IPS DF 4.7 (cell line): ENCODE measurements around the gene HHATL.

Experiments
- DNase-seq: peaks from one replicate; pipeline ENCODE4 v3.0.0-alpha.2; 2013; ENCODE audit warnings: low spot score; ENCODE audit errors: extremely low read depth

The HHATL gene

DNA sequence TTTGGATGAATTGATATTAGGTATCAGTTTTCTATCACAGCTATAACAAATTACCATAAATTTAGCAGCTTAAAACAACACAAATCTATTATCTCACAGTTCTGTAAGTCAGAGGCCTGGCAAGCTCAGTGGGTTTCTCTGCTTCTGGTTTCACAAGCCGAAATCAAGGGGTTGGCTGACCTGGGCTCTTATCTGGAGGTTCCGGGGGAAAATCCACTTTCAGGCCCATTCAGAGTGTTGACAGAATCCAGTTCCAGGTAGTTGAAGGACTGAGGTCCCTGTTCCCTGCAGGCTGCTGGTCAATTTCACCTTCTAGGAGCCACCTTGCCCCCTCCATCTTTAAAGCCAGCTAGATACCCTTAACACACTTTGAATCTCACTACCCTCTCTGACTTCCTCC lies 11.1 kb upstream of the HHATL start:
- no peak for DNase-seq

DNA sequence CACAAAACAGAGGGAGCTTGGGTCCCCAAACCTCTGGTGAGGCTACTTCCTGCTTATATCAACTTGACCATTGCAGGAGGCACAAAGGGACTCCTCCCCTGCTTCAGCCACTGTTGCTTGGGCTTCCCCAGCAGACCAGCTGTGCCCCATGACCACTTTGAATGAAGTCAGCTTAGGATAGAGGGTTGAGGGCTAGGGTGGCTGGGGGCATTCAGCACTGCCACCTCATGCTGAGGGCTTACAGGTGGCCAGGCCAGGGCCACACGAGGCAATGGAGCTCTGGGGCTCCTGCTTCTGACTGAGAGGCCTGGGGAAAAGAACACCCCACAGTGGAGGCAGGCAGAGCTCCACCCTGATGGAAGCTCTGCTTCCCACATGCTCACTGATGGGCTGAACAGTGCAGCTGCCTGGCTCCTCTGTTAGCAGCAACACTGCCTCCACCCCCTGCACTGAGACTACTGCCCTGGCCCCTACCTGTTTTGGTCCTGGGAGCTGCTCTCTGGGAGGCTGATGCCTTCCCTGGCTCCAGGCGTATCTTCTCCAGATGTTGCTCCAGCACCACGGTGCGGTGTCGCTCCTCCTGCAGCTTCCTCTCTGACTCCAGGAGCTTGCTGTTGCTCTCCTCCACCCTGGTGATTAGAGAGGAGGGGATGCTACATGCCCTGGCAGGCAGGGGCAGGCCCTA lies 10.2 kb upstream of the HHATL start:
- DNase-seq, result no peak

DNA sequence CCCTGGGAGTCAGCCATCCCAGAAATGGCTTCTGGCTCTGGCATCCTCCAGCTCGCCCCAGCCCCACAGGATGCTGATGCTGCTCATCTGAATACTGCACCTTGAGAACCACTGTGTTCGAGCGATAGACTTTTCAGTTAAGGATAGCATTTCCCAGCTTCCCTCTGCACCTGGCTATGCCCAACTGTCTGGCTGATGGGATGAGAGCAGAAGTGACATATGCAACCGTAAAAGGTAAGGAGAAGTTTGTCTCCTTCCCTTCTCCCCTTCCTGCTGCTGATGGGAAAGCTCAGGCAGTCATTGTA lies 9.7 kb upstream of the HHATL start:
- no peak for DNase-seq

DNA sequence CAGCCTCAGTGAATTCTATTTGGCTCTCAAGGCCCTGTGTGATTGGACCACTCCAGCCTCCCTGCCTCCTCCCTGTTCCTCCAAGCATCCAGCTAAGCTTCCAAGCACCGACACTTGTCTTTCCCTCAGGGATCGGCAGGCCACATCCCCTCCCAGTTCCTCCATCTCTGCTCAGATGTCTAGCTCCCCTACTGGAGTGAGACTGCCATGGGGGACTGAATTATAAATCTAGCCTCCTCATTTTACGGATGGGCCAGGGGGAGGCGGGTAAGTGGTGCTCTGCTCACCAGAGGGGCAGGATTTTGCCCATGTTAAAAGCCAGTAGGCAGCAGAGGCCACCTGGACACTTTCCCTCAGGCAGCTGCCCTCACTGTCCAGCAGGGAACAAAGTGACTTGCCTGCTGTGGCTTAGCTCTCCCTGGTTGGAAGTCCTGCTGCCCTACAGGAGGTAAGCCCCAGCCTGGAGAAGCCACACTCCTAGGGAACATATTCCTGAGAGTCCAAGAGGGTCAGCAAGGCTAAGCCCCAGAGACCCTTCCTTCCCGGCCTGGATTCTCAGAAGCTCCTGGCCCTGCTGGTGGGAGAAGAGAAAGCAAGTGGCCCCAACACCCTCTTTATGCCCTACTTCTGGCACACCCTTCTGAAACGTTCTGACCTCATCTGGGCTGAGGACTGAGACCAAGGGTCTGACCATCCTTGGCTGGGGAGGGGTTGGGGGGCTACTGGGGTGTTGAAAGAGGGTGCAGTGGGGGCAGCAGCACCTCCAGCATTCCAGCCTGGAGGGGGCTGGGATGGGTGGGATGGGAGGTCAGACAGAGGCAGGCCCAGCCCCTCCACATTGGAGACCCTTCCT lies 9.1 kb upstream of the HHATL start:
- no peak for DNase-seq

DNA sequence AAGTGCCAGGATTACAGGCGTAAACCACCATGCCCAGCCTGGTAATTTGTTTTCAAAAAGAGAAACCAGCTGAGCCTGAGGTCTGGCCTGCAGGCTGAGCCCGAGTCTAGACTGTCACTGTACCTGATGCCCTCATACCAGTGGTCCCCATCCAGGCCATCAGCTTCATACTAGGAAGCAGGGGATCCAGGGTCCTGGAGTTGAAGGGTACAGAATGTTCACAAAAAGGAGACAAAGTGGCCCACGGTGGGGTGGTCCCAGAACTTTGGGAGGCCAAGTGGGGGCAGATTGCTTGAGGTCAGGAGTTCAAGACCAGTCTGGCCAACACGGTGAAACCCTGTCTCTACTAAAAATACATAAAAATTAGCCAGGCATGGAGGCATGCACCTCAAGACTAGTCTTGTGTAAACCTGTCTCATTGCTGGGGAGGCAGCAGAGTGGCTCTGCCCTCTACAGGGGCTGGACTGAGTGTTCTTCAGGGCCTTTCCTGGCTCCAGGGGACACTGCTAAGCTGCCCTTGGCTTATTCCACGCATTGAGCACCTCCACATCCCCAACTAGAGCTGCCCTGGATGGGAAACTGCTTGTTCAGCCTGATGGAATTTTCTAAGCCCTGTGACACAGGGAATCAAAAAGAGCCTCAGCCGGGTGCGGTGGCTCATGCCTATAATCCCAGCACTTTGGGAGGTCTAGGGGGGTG lies 7.9 kb upstream of the HHATL start:
- DNase-seq, result no peak

DNA sequence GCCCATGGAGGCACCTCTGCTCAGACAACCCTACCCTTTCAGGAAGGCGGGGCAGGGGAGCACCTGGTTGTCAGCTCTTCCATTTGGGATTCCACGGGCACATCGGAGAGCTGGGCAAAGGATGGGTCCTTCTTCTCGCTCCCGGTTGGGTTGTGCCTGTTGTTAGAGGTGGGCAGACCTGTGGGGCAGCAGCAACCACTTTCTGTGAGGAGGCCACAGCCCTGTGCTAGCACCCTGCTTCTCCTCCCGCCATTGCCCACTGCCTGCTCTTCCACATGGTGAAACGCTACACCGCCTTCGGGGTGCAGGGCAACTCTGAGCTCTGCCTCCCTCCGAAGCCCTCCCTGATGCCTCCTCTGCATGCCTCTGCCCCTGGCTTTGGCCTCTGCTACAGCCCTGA lies 7.0 kb upstream of the HHATL start:
- no peak for DNase-seq

DNA sequence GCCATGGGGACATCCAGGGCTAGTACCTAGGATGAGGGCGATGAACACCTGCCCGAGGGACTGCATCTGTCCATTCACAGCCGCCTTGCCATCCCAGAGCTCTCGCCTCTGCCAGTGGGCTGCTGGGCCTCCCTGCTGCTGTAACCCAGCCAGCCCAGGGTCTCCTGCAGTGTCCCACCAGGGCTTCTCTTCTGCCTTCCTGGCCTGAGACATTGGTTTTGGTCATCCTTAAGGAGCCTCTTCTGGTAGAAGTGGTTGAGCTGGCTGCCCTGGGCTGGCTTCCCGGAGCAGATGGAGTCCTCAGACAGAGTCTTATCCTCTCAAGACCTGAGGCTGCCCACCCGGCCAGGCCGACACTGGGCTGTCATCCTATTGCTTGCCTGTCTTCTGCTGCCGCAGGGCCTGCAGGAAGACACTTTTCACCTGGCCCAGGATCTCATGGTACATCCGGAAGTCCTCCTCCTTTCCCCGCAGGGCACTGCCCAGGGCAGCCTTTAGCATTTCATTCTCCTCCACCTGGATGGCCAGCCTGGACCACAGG lies 6.1 kb upstream of the HHATL start:
- no peak for DNase-seq

DNA sequence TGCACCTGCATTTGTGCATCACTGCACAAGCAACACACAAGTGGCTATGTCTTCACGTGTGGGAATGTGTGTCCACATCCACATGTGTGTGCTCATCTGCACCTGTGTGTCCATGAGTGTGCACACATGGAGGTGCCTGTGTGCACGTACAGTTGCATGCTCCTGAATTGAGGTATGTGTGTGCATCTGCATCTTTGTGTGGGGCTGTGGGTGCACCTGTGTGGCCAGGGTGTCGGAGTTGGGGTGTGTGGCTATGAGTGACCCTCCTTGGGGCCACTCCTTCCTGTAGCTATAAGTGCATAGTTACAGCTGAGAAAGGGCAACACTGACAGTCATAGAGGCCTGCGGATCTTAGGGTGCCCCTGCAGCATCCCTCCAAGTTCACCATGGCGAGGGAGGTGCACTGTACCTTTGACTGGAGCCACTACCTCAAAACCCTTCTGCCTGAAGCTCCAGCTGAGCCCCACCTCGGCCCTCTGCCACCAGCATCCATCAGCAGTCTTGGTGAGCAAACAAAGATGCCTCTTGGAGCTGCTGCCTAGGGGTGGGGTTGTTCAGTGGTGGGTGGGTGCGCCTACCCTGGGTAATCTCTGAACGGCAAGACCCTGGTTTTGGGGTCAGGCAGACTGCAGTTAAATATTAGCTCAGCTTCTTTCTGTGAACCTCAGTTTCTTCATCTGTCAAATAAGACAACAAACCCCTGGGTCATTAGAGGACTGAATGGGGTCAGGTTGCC lies 5.2 kb upstream of the HHATL start:
- DNase-seq, result no peak

DNA sequence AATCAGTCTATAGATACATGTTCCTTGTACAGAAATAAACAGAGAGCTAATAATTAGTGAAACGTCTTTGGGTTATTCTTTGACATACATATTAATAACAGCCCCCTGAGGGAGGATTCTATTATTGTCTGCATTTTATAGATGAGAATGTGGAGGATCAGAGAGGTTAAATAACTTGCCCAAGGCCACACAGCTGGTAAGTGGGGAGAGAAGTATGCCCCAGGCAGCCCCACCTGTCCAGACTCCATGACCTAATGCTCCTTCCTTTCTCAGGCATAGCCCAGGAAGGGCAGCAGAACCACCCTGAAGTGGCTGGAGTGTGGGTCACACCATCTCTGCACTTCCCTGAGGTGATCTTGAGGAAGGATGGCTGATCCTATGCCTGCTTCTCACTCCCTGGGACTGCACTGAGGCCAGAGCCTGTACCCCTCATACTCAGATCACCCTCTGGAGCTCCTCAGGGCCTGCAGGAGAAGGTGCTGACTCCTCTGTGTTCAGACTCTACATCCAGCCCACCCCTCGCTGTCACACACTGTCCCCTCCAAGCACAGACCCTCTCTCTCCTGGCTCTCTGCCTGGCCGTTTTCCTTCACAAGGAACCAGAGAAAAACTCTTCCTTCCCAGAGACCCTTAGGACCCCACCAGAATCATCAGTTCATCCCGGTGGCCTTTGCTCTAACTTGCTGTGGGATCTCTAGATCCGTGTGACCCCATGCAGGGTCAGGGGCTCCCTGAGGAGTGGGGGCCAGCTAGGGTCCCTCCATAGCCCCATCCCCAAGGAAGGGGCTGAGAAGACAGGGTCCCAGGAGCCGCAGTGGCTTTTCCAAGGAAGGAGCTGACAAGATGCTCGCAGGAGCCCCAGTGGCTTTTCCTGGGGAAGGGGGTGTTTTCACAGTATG lies 4.4 kb upstream of the HHATL start:
- DNase-seq, result no peak

DNA sequence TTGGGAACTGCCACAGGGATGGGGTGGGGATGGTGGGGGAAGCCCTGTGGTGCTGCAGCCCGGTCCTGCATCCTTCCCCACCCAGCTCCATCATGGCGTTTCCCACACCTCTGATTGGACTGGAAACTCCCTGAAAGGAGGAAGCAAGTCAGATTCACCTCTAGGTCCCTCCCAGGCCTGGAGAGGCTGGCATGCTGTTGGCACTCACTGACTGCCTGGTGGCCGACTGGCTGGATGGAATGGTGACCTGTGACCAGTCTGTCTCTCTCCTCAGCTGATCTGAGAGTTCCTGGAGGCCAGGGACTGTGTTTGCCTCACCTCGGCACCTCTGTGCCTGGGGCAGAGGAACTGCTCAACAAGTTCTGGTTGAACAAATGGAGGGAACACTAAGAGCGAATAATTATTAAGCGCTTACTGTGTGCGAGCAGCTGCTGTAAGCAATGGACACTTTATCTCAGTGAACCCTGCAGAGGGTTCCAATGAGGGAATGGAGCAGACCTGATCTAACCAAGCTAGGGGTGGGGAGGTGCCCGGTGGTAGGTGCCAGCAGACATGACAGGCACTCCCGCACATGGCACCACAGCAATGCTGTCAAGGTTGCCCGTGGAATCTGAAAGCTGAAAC lies 3.5 kb upstream of the HHATL start:
- DNase-seq, result no peak

DNA sequence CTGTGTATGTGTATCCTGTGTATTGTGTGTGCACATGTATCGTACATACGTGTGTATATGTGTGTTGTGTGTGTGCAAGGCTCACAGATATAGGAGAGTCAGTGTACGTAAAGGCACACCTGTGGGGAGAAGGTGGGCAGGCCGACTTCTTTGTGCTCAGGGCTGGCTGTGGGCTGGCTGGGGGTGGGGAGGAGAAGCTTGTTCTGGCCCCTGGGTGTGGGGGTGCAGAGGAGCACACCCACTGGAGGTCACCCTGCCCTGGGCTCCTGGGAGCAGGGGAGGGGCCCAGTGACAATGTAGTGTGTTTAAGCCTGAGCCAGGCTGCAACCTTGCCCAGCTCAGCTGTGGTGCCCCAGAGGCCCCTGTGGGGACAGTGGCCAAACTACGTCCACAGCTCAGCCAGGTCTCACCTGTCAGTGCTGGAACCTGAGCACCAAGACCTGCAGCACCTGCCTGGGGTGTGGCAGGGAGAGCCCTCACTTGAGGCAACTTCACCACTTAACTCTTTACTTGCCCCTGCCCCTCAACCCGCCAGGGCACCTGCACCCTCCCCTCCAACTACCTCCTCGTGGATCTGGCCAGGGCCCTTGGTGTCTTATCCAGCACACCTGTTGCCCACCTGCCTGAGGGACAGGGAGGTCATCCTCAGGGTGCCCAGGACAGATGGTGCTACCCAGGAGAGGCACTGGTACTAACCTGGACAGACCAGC lies 2.6 kb upstream of the HHATL start:
- DNase-seq, result no peak

DNA sequence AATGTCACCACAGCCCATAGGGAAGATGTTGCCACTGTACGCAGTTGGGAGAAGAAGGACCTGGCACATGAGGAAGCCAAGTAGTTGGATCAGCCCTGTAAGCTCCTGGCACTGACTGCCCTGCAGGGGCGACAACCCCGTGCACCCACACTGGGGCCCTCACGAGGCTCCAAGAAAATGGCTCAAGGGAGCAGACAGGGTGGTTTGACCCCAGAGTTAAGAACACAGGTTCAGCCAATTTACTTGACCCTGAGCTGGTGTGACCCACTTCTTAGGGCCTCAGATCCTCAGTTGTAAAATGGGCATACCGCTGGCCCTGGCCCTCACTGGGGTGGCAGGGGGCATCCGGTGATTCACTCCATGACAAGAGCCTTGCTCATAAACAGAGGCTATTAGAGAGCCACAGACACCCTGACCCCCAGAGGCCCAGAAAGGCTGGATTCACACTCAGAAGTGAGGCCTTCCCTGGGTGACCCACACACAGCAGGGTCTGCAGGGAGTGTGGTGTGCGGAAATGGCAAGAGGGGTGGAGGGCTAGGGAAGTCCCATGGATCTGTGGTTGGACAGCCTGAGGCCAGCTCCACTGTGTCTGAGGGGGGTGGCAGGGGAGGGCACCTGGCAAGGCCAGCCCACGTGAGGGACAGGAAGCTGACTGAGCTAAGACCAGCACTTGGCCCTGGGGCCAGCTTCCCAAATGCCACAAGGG lies 1.7 kb upstream of the HHATL start:
- DNase-seq, result no peak

DNA sequence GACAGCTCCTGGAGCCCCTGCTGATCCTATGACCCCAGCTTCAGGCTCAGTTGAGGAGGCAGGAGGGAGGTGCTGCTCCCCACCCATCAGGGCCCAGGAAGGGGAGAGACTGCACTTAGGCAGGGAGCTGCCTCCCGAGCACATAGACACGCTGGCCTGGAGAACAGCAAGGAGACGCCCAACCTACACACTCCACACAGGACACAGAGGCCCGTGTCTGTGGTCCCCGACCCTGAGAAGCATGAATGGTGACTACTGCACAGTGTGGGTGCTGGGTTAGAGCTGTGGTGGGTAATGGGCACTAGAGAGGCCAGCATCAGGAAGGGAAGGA lies 1.1 kb upstream of the HHATL start:
- DNase-seq, result no peak

DNA sequence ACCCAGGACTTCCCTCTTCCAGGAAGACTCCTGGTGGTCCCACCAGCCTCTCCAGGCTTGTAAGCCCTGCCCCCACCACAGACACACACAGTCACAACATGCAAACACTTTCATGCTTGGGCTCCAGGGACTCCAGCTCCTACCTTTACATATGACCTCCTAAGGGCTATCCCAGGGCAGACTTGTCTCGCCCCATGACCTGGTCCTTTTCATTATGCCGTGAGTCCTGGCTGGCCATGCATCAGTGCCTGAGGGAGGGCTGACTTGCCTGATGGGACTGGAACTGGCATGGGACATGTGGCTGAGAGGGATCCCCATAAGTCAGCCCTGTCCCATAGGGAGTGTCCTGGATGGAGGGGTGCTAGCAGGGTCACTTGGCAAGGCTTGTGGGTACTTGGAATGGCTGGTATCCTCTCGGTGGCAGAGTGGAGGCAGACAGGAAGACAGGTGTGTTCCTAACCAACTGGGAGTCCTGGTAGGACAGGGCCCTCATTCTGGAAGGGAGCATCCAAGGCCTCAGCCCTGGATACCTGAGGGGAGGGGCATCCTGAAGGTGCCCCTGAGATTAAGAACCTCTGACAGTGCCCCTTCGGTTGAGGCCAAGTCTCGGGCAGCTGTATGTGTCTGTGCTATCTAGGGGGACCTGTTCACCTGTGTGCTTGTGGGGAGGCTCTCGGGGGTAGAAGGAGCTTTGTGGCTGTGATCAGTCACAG lies 540 bp upstream of the HHATL start:
- no peak for DNase-seq

DNA sequence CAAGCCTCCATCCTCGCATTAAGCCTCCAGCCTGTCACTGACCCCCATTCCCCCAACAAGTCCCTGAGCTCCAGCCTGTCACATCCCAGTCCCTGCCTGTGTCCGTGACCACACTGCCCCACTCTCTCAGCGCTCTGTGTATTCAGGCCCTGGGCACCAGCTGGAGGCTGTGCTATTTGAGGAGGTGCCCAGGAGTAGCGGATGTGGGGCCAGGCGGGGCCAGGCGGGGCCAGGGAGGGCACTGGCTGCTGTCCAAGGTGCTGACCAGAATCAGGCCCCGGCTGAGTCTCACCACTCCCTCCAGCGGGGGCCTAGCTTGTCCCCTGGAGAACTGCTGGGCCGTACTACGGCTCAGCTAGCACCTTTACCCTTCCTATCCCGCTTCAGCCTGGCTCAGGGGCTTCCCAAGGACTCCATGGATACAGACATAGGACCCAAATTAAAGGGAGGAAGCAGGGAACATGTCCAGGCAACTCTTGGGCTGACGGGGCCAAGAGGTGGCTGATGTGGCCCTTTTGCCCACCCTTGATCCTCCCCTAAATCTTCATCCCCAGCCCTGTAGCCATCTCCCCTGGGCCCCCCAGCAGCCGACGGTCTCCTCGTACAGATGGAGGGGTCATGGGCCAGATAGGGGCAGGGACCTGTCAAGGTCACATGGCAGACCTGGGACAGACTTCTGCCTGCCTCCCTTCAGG lies 1.1 kb downstream of the HHATL start:
- peak; percentile 25 for DNase-seq

DNA sequence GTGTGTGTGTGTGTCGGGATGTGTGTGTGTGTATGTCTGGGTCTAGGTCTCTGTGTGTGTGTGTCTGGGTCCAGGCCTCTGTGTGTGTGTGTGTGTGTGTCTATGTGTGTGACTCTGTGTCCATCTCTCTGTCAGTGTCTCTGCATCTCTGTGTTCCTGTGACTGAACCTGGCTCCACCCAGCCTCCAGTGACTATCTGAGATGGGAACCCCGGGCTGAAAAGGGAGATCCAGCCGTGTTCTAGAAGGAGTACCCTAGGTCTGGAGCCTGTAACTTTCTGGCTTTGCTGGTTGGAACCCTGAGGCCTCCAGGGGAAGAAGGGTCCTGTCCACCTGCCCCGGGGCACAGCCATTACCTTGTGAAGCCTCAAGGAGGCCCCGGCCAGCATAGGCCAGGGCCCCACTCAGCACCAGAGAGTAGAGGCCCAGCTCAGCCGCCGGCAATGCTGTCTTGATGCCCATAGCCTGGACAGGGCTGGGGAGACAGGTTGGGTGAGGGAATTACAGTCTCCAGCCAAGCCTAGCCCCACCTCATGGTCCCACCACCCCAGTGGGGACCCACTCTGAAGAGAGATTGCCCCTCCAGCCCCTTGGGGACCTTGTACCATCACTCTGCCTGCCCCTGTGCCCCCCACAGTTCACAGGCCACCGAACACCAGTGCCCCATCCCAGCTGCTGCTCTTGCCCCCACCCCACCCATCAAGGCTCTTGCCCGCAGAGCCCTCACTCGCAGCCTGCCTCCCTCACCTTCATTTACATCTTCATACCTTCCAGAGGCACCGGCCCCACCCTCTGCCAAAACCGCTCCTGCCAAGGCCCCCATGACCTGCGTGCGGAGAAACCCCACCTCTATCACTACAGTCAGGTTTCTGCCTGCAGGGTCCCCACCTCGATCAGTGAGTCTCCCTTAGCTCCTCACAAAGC lies 2.0 kb downstream of the HHATL start:
- no peak for DNase-seq

DNA sequence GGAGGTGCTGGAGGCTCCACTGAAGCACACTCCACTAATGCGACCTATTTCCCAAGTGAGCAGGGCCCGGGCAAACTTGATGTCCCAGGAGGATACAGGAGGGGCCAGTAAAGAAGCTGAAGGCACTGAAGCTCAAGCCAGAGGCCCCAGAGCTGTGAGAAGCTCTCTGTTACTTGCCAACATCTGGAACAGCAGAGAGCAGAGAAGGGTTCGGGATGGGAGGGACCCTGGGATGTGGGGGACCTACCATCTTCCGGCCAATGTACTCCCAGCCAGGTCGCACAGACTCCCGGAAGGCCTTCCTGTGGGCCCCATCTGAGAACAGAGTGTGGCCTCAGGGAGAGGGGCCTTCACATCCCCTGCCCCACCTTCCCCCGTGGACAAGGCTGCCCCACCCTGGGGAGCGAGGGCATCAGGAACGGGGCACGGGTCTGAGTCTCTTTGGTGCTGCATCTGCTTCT lies 3.1 kb downstream of the HHATL start:
- DNase-seq, result no peak
